ENCODE results near the gene WDR74. TPM values are rescaled to one million over a fixed set of nuclear protein-coding genes. Genes with fewer than 3 reads are reported as not detected.

WDR74 gene
- total and polyA plus RNA-seq, 2 donors (not counting 1 experiment from before 2014, with no cell fraction given), result 14.8 to 86.9 TPM

GRCh38 chr11:62857541-62857982, 18.2 kb upstream of the WDR74 start:
- H3K9ac ChIP-seq (ENCODE audit: insufficient read depth, low read length), result no peak overlapping the region
- no peaks in the 10 kb centered on the region for H3K9me3 ChIP-seq (ENCODE audit: control insufficient read depth, insufficient read depth, low read depth, low read length)
- H3K36me3 ChIP-seq (ENCODE audit: control insufficient read depth, insufficient read depth, low read length), result peaks cover 10% of the 10 kb centered on the region
- peaks cover 34% of the 10 kb centered on the region for H3K79me2 ChIP-seq (ENCODE audit: control insufficient read depth, insufficient read depth, low read length)
- peak in 1 of 2 donors; percentile 17 for DNase-seq (ENCODE audit: low read depth in 2 of 2)
- H3K4me1 ChIP-seq (ENCODE audit: control insufficient read depth, extremely low read depth, insufficient read depth, low read length), result peaks cover 12% of the 10 kb centered on the region
- H2AFZ ChIP-seq (ENCODE audit: low read length), result no peak overlapping the region
- H3K27ac ChIP-seq (ENCODE audit: insufficient read depth, low read length), result no peak overlapping the region
- no peaks in the 10 kb centered on the region for H4K20me1 ChIP-seq (ENCODE audit: control insufficient read depth, extremely low read depth, insufficient read depth, low read length)
- no peak overlapping the region for H3K4me2 ChIP-seq (ENCODE audit: extremely low read depth, insufficient read depth, low read length)
- peak overlapping the region in 1 of 4 experiments; percentile 7 for H3K4me3 ChIP-seq (replicated peaks in 1 of 4; ENCODE audit: control extremely low read depth in 1 of 4, insufficient read depth in 1 of 4, low read depth in 3 of 4, low read length in 4 of 4)
- H3K27me3 ChIP-seq (ENCODE audit: control insufficient read depth, insufficient read depth, low read length), result no peaks in the 10 kb centered on the region
- no peak for TF ChIP-seq CTCF (conservative IDR thresholded peaks at IDR 0.05 in 1 of 2, IDR thresholded peaks at IDR 0.05 in 1 of 2; ENCODE audit: low read depth in 1 of 2, low read length in 2 of 2)
- no peak for TF ChIP-seq EZH2 (IDR thresholded peaks at IDR 0.05; ENCODE audit: low read length, missing control alignments)

GRCh38 chr11:62856333-62856895, 17.0 kb upstream of the WDR74 start:
- Histone ChIP-seq H3K4me2 (ENCODE audit: extremely low read depth, insufficient read depth, low read length) (peak overlapping the region; percentile 99), H3K9ac (ENCODE audit: insufficient read depth, low read length) (peak overlapping the region; percentile 75), H3K79me2 (ENCODE audit: control insufficient read depth, insufficient read depth, low read length) (peaks cover 34% of the 10 kb centered on the region), H3K36me3 (ENCODE audit: control insufficient read depth, insufficient read depth, low read length) (peaks cover 12% of the 10 kb centered on the region), H3K4me3 (replicated peaks in 1 of 4; ENCODE audit: control extremely low read depth in 1 of 4, insufficient read depth in 1 of 4, low read depth in 3 of 4, low read length in 4 of 4) (peak overlapping the region; percentile 60 to 97 (median 80)), H3K27me3 (ENCODE audit: control insufficient read depth, insufficient read depth, low read length) (no peaks in the 10 kb centered on the region), H3K27ac (ENCODE audit: insufficient read depth, low read length) (peak overlapping the region; percentile 94), H3K9me3 (ENCODE audit: control insufficient read depth, insufficient read depth, low read depth, low read length) (no peaks in the 10 kb centered on the region), H4K20me1 (ENCODE audit: control insufficient read depth, extremely low read depth, insufficient read depth, low read length) (no peaks in the 10 kb centered on the region), H3K4me1 (ENCODE audit: control insufficient read depth, extremely low read depth, insufficient read depth, low read length) (peaks cover 12% of the 10 kb centered on the region), H2AFZ (ENCODE audit: low read length) (peak overlapping the region; percentile 86)
- TF ChIP-seq CTCF (conservative IDR thresholded peaks at IDR 0.05 in 1 of 2, IDR thresholded peaks at IDR 0.05 in 1 of 2; ENCODE audit: low read depth in 1 of 2, low read length in 2 of 2) (no peak), EZH2 (IDR thresholded peaks at IDR 0.05; ENCODE audit: low read length, missing control alignments) (no peak)
- DNase-seq (ENCODE audit: low read depth in 2 of 2), result no peak

- peak overlapping the region; percentile 99 for H3K4me2 ChIP-seq (ENCODE audit: extremely low read depth, insufficient read depth, low read length)
- peak overlapping the region; percentile 94 for H3K27ac ChIP-seq (ENCODE audit: insufficient read depth, low read length)
- peaks cover 12% of the 10 kb centered on the region for H3K36me3 ChIP-seq (ENCODE audit: control insufficient read depth, insufficient read depth, low read length)
- peak; percentile 97 to 98 for DNase-seq (ENCODE audit: low read depth in 2 of 2)
- H3K4me3 ChIP-seq (replicated peaks in 1 of 4; ENCODE audit: control extremely low read depth in 1 of 4, insufficient read depth in 1 of 4, low read depth in 3 of 4, low read length in 4 of 4), result peak overlapping the region; percentile 64 to 97 (median 86)
- H3K9ac ChIP-seq (ENCODE audit: insufficient read depth, low read length), result peak overlapping the region; percentile 75
- peak overlapping the region; percentile 86 for H2AFZ ChIP-seq (ENCODE audit: low read length)
- H3K27me3 ChIP-seq (ENCODE audit: control insufficient read depth, insufficient read depth, low read length), result no peaks in the 10 kb centered on the region
- TF ChIP-seq EZH2 (IDR thresholded peaks at IDR 0.05; ENCODE audit: low read length, missing control alignments) (no peak), CTCF (conservative IDR thresholded peaks at IDR 0.05 in 1 of 2, IDR thresholded peaks at IDR 0.05 in 1 of 2; ENCODE audit: low read depth in 1 of 2, low read length in 2 of 2) (no peak)
- no peaks in the 10 kb centered on the region for H4K20me1 ChIP-seq (ENCODE audit: control insufficient read depth, extremely low read depth, insufficient read depth, low read length)
- H3K4me1 ChIP-seq (ENCODE audit: control insufficient read depth, extremely low read depth, insufficient read depth, low read length), result peaks cover 12% of the 10 kb centered on the region
- H3K79me2 ChIP-seq (ENCODE audit: control insufficient read depth, insufficient read depth, low read length), result peaks cover 34% of the 10 kb centered on the region
- no peaks in the 10 kb centered on the region for H3K9me3 ChIP-seq (ENCODE audit: control insufficient read depth, insufficient read depth, low read depth, low read length)
Observed at GRCh38 chr11:62855571-62856332, 16.4 kb upstream of the WDR74 start.

Data from fibroblast of lung (primary cell).